ENCODE results near the gene PLCB1.
"Not testable (repeated sequence)": the region's sequence is repeated elsewhere in the genome, so short reads cannot be mapped to it uniquely, and the experiment has no call there.

PLCB1 gene

DNA sequence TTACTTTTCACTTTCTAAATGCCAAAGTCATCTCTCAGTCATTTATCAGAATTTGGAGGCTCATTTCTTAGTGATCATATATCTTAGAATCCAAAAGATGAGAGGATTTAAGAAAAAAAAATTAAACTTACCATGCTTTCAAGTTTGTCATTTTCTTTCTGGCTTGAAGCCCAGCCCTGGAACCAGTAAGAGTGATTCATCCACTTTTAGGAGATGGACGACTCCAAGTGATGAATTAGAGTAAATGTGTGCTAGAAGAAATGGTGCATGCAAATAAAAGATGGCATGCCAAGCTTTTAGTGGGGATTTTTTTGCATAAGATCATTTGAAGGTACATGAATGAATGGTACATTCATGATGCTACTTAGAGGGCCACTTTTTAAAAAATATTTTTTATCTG, 20.1 kb downstream of the PLCB1 start:
- FAIRE-seq (no peak), DNase-seq (ENCODE audit: insufficient read length) (no peak)
- TF ChIP-seq POLR2A (IDR thresholded peaks at IDR 0.05; ENCODE audit: low read depth, low read length) (no peak), POLR2AphosphoS5 (IDR thresholded peaks at IDR 0.05; ENCODE audit: low read depth, low read length) (no peak), TAF1 (IDR thresholded peaks at IDR 0.05; ENCODE audit: borderline replicate concordance, low read depth, low read length) (no peak)

DNA sequence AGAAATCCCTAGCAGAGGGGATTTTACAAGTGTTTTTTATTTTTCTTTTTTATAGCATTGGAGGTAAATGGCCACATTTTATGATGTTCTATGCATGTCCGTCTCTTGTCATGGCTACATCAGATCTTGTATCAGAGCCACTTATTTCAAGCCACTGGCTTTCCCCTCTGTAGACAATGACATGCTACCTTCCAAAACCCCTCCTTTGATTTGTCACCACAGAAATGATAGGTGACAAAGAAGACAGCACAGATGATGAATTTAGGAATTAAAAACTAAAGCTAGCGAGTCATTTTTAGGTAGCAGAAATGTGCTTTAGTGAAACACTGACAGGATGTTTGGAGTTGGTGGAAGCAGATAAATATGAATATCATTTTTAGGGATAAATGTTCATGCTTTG, 20.8 kb downstream of the PLCB1 start:
- no peak for DNase-seq (ENCODE audit: insufficient read length)

DNA sequence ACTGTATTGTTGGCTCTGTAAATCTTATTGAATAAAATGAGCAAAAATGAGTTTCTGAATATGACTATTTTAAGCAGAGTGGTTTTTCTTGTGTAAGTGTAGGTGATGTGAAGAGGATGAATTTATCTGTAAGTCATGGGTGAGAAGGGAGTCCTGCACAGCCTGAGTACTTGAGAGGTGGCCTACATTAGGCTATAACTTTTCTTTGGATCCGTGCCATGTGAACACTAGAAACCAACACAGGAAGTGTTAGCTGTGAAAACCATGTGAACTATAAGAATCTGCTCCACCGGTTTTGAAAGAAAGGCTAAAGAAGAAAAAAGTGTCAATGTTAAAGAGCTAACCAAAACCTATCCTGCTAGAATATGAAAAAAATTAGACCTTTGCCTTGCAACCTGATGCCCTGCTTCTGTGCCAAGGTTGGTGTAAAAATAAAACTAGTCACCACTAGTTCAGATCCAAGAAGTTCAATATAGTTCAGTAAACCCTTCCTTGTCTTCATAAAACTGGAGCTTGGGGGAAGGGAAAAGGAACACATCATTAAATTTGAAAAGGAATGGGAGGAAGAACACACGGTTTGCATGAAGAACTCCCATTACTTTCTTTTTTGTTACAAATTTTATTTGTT, 21.3 kb downstream of the PLCB1 start:
- TF ChIP-seq TAF1 (IDR thresholded peaks at IDR 0.05; ENCODE audit: borderline replicate concordance, low read depth, low read length) = no peak
- TF ChIP-seq POLR2A (IDR thresholded peaks at IDR 0.05; ENCODE audit: low read depth, low read length) = no peak
- no peak for TF ChIP-seq POLR2AphosphoS5 (IDR thresholded peaks at IDR 0.05; ENCODE audit: low read depth, low read length)
- DNase-seq (ENCODE audit: insufficient read length) (no peak), FAIRE-seq (no peak)

More for the DNA sequence above, 20.8 kb downstream of the PLCB1 start:
- no peak for TF ChIP-seq TAF1 (IDR thresholded peaks at IDR 0.05; ENCODE audit: borderline replicate concordance, low read depth, low read length)
- no peak for TF ChIP-seq POLR2A (IDR thresholded peaks at IDR 0.05; ENCODE audit: low read depth, low read length)
- TF ChIP-seq POLR2AphosphoS5 (IDR thresholded peaks at IDR 0.05; ENCODE audit: low read depth, low read length) = no peak
- FAIRE-seq = no peak

DNA sequence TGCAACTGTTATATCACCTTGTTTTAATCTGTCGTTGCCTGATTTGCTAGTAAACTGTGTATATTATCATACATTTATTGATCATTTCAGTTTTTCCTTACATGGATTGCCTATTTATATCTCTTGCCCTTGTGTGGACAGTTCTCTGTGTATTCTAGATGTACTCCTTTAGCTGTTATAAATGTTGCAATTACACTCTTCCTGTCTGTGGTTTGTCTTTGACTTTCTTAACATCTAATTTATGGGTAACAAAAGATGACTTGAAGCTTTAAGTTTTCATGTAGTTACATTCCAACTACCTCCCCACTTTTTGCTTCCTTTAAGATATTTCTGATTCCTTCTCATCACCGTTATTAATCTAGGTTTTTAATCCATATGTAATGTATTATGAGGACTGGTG, 22.6 kb downstream of the PLCB1 start:
- DNase-seq (ENCODE audit: insufficient read length) (no peak), FAIRE-seq (no peak)
- no peak for TF ChIP-seq POLR2A (IDR thresholded peaks at IDR 0.05; ENCODE audit: low read depth, low read length)
- no peak for TF ChIP-seq TAF1 (IDR thresholded peaks at IDR 0.05; ENCODE audit: borderline replicate concordance, low read depth, low read length)
- TF ChIP-seq POLR2AphosphoS5 (IDR thresholded peaks at IDR 0.05; ENCODE audit: low read depth, low read length) = no peak

DNA sequence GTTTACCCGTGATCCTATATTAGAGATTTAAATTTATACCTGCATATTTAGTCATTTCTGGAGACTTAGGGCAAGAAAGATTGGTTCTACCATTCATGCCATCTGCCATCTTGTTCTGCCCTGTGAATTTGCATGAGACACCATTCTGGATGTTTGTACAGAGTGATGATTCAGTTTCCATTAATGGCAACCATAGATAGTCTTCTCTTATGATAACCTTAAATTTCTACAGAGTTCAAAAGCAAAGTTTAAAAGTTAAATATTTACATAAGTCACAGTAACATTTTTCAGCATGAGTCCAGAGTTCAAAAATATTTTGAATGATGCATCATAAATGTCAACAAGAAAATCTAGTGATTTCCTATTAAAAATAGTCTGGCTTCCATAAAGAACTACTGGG, 23.2 kb downstream of the PLCB1 start:
- no peak for TF ChIP-seq TAF1 (IDR thresholded peaks at IDR 0.05; ENCODE audit: borderline replicate concordance, low read depth, low read length)
- no peak for TF ChIP-seq POLR2AphosphoS5 (IDR thresholded peaks at IDR 0.05; ENCODE audit: low read depth, low read length)
- FAIRE-seq (no peak), DNase-seq (ENCODE audit: insufficient read length) (no peak)

DNA sequence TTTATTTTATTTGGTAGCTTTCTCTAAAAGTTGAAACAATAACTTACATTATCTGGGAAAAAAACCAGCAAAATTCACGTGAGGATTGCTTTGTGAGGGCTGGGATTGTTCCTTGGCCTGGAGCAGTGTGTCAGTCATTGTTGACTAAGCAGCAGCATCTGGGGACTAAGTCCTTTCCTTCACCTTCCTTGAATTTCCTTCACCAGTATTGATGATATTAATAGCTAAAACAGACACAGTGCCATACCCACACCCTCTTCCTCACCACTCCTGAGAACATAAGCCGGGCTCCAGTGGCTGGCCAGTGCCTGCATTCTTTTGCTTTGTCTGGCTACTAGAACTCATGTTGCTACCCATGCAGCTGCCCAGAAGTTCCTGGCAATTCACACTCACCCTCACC, 23.7 kb downstream of the PLCB1 start:
- FAIRE-seq (no peak), DNase-seq (ENCODE audit: insufficient read length) (no peak)
- TF ChIP-seq POLR2AphosphoS5 (IDR thresholded peaks at IDR 0.05; ENCODE audit: low read depth, low read length) (no peak), TAF1 (IDR thresholded peaks at IDR 0.05; ENCODE audit: borderline replicate concordance, low read depth, low read length) (no peak), POLR2A (IDR thresholded peaks at IDR 0.05; ENCODE audit: low read depth, low read length) (no peak)

DNA sequence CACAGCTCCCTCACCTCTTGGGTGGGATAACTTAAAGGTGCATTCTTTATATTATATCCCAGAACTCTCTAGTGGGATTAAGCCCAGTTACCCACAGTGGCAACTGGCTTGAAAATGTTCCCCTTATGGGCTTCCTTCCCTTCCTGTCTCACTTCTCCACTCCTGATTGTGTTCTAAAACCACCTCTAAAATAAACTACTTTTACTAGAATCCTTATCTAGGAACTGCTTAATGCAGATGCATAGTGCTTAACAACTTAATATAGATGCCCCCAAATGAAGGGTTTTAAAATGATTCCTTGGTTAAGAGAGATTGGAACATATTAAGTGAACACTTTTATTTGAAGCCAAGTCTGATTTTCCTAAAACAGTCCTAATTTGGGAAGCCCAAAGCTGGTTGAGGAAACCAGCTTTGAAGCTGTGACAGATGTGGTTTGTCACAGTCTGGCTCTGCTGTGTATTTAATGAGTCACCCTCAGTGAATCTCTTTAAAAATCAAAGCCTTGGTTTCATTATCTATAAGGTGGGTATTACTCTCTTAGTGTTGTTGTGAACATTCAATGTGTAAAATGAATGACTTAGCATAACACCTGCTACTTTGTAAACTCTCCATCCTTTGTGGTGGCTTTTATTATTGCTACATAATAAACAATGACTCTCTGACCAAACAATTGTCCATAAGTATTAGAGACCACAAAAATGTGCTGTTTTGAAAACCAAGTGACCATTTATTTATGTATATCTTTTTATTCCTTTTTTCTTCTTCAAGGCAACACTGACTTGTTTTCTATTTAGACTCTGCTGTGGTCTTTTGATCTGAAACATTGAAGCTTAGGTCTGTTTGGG, 24.4 kb downstream of the PLCB1 start:
- no peak for FAIRE-seq
- no peak for TF ChIP-seq POLR2A (IDR thresholded peaks at IDR 0.05; ENCODE audit: low read depth, low read length)
- TF ChIP-seq TAF1 (IDR thresholded peaks at IDR 0.05; ENCODE audit: borderline replicate concordance, low read depth, low read length) = no peak
- no peak for TF ChIP-seq POLR2AphosphoS5 (IDR thresholded peaks at IDR 0.05; ENCODE audit: low read depth, low read length)
- DNase-seq (ENCODE audit: insufficient read length) = no peak

DNA sequence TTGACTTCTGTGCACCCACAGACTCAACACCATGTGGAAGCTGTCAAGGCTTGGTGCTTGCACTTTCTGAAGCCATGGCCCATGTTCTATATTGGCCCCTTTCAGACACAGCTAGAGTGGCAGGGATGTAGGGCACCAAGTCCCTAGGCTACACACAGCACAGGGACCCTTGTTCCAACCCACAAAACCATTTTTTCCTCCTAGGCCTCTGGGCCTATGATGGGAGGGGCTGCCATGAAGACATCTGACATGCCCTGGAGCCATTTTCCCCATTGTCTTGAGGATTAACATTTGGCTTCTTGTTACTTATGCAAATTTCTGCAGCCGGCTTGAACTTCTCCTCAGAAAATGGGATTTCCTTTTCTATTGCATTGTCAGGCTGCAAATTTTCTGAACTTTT, 27.2 kb downstream of the PLCB1 start:
- not testable (repeated sequence) for DNase-seq (ENCODE audit: insufficient read length); FAIRE-seq

DNA sequence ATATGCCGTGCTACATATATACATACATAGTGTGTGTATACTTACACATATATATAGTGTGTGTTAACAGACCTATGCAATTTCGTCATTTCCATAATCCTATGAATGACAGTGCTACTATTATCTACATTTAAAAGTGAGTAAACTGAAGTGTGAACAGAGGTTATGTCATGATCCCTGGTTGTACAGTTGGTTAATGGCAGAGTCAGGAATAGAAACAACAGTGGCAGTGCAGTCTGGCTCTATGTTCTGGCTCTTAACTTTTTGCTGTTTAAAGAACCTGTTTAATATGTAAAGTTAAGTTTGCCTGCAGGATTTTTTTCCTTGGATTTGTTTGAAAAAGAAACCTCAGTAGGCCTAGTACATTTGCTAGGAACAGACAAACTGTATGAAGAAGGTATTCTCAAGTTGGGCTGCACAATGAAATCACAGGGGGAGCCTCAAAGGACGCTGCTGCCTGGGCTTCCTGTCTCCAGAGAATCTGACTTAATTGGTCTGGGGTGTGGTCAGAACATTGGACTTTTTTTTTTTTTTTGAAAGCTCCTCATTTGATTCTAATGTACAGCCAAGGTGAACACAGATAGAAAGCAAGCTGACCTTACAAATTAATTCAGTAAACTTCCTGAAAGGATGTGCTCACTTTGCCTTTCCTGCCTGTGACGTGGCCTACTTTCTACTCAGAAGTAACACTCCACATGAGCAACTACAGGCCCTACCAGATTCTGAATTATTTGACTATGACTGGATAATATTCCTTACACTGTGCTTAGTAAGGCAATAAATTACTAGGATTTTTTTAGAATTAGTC, 29.4 kb downstream of the PLCB1 start:
- FAIRE-seq = no peak
- DNase-seq (ENCODE audit: insufficient read length) = no peak
- TF ChIP-seq POLR2A (IDR thresholded peaks at IDR 0.05; ENCODE audit: low read depth, low read length) (no peak), TAF1 (IDR thresholded peaks at IDR 0.05; ENCODE audit: borderline replicate concordance, low read depth, low read length) (no peak), POLR2AphosphoS5 (IDR thresholded peaks at IDR 0.05; ENCODE audit: low read depth, low read length) (no peak)

DNA sequence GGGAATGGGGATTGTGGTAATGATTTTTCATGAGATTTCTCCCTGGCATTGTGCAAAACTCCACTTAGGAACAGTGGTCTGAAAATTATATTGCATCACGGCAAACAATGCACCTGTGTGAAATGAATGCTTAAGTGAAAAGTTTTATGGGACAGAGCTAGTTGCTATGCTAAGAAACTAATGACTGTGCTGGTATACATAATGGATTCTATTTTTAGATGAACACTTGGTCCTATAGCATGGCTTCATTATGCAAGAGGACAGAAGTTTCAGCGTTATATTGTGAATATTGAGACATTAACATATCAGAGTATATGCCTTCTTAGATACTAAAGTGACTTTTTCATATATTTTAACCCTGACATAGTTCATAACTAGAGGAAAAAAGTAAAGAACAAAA, 30.5 kb downstream of the PLCB1 start:
- DNase-seq (ENCODE audit: insufficient read length) = no peak
- FAIRE-seq = no peak
- TF ChIP-seq POLR2AphosphoS5 (IDR thresholded peaks at IDR 0.05; ENCODE audit: low read depth, low read length) (no peak), POLR2A (IDR thresholded peaks at IDR 0.05; ENCODE audit: low read depth, low read length) (no peak), TAF1 (IDR thresholded peaks at IDR 0.05; ENCODE audit: borderline replicate concordance, low read depth, low read length) (no peak)

DNA sequence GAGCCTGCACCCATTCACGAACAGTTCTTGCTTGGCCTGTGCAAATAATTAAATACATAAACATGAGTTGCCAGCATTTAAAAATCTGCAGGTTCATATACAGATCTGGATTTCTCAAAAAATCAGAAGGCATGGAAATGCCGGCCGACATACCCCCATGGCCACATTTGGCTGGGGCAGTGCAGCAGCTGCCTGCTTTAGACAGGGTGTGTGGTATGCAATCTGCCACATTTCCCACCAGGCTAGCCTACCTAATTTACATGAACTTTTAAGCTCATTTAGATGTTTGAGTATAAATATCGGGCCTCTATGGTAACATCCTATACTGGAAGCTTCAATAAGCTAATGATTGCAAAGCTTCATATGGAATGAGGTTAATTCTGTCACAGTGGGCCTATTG, 31.5 kb downstream of the PLCB1 start:
- TF ChIP-seq TAF1 (IDR thresholded peaks at IDR 0.05; ENCODE audit: borderline replicate concordance, low read depth, low read length) = no peak
- no peak for TF ChIP-seq POLR2A (IDR thresholded peaks at IDR 0.05; ENCODE audit: low read depth, low read length)
- TF ChIP-seq POLR2AphosphoS5 (IDR thresholded peaks at IDR 0.05; ENCODE audit: low read depth, low read length) = no peak
- DNase-seq (ENCODE audit: insufficient read length) (no peak), FAIRE-seq (no peak)
